Measurements from ENCODE around the gene ATG9B.

Gene ATG9B

DNA sequence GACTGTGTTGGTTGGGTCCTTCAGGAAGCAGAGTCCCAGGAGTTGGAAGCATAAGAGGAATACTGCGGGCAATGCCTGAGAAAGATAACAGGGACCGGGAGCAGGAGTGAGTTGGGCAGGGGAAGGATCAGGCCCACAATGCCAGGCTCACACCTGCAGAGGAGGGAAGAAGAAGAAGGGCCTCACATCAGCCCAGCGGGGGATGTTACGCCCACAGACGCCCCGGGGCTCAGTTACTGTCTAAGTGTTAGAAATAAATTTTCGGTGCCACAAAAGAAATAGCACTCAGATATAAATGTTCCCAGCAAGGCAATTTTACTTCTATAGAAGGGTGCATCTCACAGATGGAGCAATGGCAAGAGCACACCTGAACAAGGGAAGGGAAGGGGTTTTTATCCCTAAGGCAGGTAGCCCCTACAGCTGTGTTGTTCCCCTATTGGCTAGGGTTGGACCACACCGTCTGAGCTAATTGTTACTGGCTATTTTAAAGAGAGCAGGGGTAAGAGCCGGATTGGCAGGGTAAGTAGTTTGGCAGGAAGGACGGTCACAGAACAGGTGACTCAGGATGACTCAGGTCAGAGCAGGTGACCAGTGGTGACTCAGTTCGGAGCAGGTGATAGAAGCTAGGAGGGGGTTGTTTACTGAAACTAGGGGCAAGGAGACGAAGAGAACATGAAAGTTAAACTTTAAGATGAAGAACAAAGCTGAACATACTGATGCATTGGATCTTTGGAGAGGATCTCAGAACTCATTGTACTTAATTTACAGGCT, 33.7 kb downstream of the ATG9B start, which contains the start of gene NOS3:
NOS3 (plus strand) TSS at position 602 of the 771 bp plus-strand sequence. CDS start 2,787 bp downstream, outside the sequence.
- DNase-seq = no peak
- H3K36me3 ChIP-seq (replicated peaks) = no peaks in the 10 kb centered on the region
- H3K27me3 ChIP-seq (replicated peaks) = no peaks in the 10 kb centered on the region
- H3K27ac ChIP-seq = no peak within 1 kb of the TSS
- H3K4me3 ChIP-seq (ENCODE audit: low read depth, low read length) = no peak within 1 kb of the TSS
- in situ Hi-C loops (cut with HindIII; ENCODE audit: low pct_ligation_motif_present, low sequenced_read_pairs) = no loop called here
- TF ChIP-seq, protein P1, sequence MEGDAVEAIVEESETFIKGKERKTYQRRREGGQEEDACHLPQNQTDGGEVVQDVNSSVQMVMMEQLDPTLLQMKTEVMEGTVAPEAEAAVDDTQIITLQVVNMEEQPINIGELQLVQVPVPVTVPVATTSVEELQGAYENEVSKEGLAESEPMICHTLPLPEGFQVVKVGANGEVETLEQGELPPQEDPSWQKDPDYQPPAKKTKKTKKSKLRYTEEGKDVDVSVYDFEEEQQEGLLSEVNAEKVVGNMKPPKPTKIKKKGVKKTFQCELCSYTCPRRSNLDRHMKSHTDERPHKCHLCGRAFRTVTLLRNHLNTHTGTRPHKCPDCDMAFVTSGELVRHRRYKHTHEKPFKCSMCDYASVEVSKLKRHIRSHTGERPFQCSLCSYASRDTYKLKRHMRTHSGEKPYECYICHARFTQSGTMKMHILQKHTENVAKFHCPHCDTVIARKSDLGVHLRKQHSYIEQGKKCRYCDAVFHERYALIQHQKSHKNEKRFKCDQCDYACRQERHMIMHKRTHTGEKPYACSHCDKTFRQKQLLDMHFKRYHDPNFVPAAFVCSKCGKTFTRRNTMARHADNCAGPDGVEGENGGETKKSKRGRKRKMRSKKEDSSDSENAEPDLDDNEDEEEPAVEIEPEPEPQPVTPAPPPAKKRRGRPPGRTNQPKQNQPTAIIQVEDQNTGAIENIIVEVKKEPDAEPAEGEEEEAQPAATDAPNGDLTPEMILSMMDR (IDR thresholded peaks at IDR 0.05; ENCODE audit: low read depth, low read length, missing control alignments) = no peak

DNA sequence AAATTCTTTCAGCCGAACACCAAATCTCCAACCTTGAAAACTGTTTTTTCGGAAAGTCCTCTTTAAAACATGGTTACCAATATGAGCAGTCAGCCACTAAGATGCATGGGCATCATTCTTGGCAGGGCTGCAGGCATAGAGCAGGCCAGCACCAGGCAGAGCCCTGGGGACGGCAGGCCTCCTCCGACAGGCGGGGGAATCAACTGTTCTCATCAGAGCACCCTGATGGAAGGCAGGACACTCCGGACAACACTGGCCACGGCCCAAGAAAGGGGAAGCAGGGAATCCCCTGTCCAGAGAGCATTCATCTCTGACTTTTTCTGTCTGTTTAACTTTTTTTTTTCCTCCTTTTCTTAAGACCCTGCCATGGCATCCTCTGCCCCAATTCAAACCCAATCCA, 34.8 kb downstream of the ATG9B start:
- Histone ChIP-seq H3K27ac (no peak overlapping the region), H3K4me3 (ENCODE audit: low read depth, low read length) (no peak overlapping the region), H3K36me3 (replicated peaks) (no peaks in the 10 kb centered on the region), H3K27me3 (replicated peaks) (no peaks in the 10 kb centered on the region)
- in situ Hi-C loops (cut with HindIII; ENCODE audit: low pct_ligation_motif_present, low sequenced_read_pairs) = no loop called here
- TF ChIP-seq, protein P1 (IDR thresholded peaks at IDR 0.05; ENCODE audit: low read depth, low read length, missing control alignments) = no peak
- no peak for DNase-seq

DNA sequence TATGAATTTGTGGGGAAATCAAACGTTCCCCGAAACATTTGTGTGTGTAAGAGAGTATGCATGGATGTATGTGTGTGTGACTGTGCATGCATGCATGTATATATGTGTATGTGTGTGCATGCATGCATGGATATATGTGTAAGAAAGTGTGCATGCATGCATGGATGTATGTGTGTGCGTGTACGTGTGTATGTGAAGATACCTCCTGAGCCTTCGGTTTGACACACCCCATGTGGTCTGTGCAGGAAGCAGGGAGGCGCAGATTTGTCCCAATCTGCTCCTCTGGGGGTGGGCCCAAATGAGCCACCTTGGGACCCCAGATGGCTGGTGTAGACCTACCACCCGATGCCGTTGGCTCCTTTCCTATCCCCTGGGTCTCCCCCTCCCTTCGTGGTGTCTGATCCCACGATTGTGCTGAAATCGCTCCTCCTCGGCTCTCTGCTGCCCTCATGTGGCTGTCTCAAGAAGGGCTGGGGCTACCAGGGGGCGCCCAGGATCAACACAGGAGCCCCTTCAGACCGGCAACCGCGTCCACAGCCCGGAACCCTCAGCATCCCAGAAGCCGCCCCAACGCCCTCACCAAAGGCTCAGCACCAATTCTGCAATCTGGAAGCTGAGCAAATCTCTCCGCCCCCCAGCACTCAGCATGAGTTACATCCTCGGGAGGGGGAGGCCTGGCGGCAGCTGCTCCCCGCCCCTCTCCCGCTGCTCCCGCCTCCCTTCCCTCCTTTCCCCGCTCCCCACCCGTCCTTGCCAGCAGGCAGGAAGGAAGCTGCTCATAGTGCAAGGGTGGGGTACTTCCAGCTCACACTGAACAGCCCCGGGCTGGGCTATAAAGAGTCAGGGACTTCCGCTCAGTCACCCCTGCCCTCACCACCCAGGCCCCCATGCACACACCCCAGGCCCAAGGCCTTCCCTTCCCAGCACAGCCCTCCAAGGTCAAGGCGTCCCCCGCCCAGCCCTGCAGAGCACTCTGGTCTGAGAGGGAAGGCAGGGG, 35.8 kb downstream of the ATG9B start:
- Histone ChIP-seq H3K36me3 (replicated peaks) (no peaks in the 10 kb centered on the region), H3K27me3 (replicated peaks) (no peaks in the 10 kb centered on the region), H3K27ac (no peak overlapping the region), H3K4me3 (ENCODE audit: low read depth, low read length) (no peak overlapping the region)
- peak; percentile 34 for DNase-seq
- in situ Hi-C loops (cut with HindIII; ENCODE audit: low pct_ligation_motif_present, low sequenced_read_pairs) = no loop called here
- TF ChIP-seq, protein P1 (IDR thresholded peaks at IDR 0.05; ENCODE audit: low read depth, low read length, missing control alignments) = peak; percentile 92

DNA sequence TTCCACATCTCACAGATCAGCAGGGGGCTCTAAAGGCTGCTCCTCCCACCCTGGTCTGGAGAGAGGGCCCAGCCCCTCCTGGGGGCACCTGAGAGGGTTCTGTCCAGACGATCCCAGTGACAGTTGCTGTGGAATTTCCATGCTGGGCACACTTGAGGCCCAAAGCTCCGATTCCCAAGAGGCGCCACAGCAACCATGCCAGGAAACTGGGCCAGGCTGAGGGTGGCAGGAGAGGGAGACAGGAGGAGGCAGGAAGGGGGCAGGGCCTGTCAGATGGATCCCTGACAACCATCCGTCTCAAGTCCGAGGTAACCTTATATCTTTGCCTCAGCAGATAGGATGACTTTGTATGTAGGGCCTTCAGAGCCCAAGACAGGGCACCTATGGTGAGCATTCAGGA, 37.7 kb downstream of the ATG9B start:
- in situ Hi-C loops (cut with HindIII; ENCODE audit: low pct_ligation_motif_present, low sequenced_read_pairs) = no loop called here
- no peak overlapping the region for H3K4me3 ChIP-seq (ENCODE audit: low read depth, low read length)
- TF ChIP-seq, protein P1 (IDR thresholded peaks at IDR 0.05; ENCODE audit: low read depth, low read length, missing control alignments) = no peak
- DNase-seq = no peak
- peaks cover 4% of the 10 kb centered on the region for H3K27me3 ChIP-seq (replicated peaks)
- no peak overlapping the region for H3K27ac ChIP-seq
- H3K36me3 ChIP-seq (replicated peaks) = no peaks in the 10 kb centered on the region

DNA sequence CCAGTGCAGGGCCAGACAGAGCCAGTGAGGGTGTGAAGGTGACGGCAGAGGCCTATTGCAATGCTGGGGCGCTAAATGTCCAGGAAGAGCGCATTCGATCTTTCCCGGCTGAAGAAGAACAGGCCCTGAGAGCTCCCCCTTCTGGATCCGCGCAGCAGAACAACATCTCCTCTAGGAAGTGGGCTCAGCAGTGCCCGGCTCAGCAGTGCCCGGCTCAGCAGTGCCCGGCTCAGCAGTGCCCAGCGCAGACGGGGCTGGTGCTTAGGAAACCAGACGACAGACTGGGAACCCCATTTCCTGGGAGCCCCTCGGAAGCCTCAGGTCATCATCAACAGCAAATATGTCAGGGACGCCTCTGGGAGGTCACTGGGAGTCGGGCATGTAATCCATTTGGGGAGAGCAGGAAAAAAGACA, 38.2 kb downstream of the ATG9B start:
- H3K27me3 ChIP-seq (replicated peaks) = peaks cover 8% of the 10 kb centered on the region

More for the DNA sequence above, 38.2 kb downstream of the ATG9B start:
- no peak overlapping the region for H3K4me3 ChIP-seq (ENCODE audit: low read depth, low read length)
- no peaks in the 10 kb centered on the region for H3K36me3 ChIP-seq (replicated peaks)
- in situ Hi-C loops (cut with HindIII; ENCODE audit: low pct_ligation_motif_present, low sequenced_read_pairs) = no loop called here
- no peak overlapping the region for H3K27ac ChIP-seq
- TF ChIP-seq, protein P1 (IDR thresholded peaks at IDR 0.05; ENCODE audit: low read depth, low read length, missing control alignments) = peak; percentile 89
- peak; percentile 37 for DNase-seq
